KMS-11 (cell line): ENCODE results near the gene CAMTA1.

Source experiments
- H2AFZ ChIP-seq: fragments of 200-600 bp; sonication (generic); 2 replicates; pipeline ENCODE4 v1.6.1; 2016; ENCODE audit warnings: antibody characterized with exemption, mixed run types, low read depth
- H3K27ac ChIP-seq: fragments of 200-600 bp; sonication (generic); 2 replicates; pipeline ENCODE4 v1.6.1; 2016; ENCODE audit warnings: mild to moderate bottlenecking, mixed run types
- H3K27me3 ChIP-seq: fragments of 200-600 bp; sonication (generic); 2 replicates; pipeline ENCODE4 v1.6.1; 2017; ENCODE audit warnings: mild to moderate bottlenecking, low read depth, mixed run types, moderate library complexity; ENCODE audit not compliant: insufficient read depth
- H3K36me3 ChIP-seq: fragments of 200-600 bp; sonication (generic); 2 replicates; pipeline ENCODE4 v1.6.1; 2017; ENCODE audit warnings: mild to moderate bottlenecking, mixed run types; ENCODE audit not compliant: insufficient read depth
- H3K4me1 ChIP-seq: fragments of 200-600 bp; sonication (generic); 2 replicates; pipeline ENCODE4 v1.6.1; 2016; ENCODE audit warnings: mild to moderate bottlenecking, low read depth, mixed run types; ENCODE audit not compliant: poor library complexity, severe bottlenecking
- H3K4me2 ChIP-seq: fragments of 200-600 bp; sonication (generic); 2 replicates; pipeline ENCODE4 v1.7.0; 2016; ENCODE audit warnings: mild to moderate bottlenecking, mixed run types
- H3K4me3 ChIP-seq: fragments of 200-600 bp; sonication (generic); IDR thresholded peaks from 2 replicates; pipeline ENCODE4 v1.6.1; 2017; ENCODE audit warnings: low read depth, low read length, mixed read lengths; ENCODE audit not compliant: insufficient read depth
- H3K79me2 ChIP-seq: fragments of 200-600 bp; sonication (generic); 2 replicates; pipeline ENCODE4 v1.6.1; 2016; ENCODE audit warnings: low read depth, mixed run types; ENCODE audit not compliant: insufficient read depth
- H3K9ac ChIP-seq: fragments of 200-600 bp; sonication (generic); 2 replicates; pipeline ENCODE4 v1.6.1; 2016; ENCODE audit warnings: mild to moderate bottlenecking, mixed run types
- H4K20me1 ChIP-seq: fragments of 200-600 bp; sonication (generic); 2 replicates; pipeline ENCODE4 v1.6.1; 2016; ENCODE audit warnings: mild to moderate bottlenecking, mixed run types; ENCODE audit not compliant: insufficient read depth
- CTCF ChIP-seq: fragments of 200-600 bp; sonication (generic); conservative IDR thresholded peaks from 2 replicates; pipeline ENCODE4 v1.6.1; 2017; ENCODE audit warnings: low read depth, mild to moderate bottlenecking, antibody characterized with exemption, low read length, moderate library complexity, mixed read lengths

Gene CAMTA1

GRCh38 chr1:6891781-6892579, 106.7 kb downstream of the CAMTA1 start:
- Histone ChIP-seq H4K20me1 (no peaks in the 10 kb centered on the region), H3K9ac (no peak overlapping the region; the same call in 1 of the 2 replicates), H3K36me3 (no peaks in the 10 kb centered on the region), H3K4me2 (no peak overlapping the region; the same call in 1 of the 2 replicates), H3K27ac (no peak overlapping the region), H3K4me3 (no peak overlapping the region), H2AFZ (no peak overlapping the region), H3K4me1 (peaks cover 41% of the 10 kb centered on the region), H3K27me3 (no peaks in the 10 kb centered on the region), H3K79me2 (no peaks in the 10 kb centered on the region)
- no peak for TF ChIP-seq CTCF

GRCh38 chr1:6893388-6893787, 108.1 kb downstream of the CAMTA1 start:
- H3K4me2 ChIP-seq = no peak overlapping the region
- no peaks in the 10 kb centered on the region for H3K36me3 ChIP-seq
- H4K20me1 ChIP-seq = no peaks in the 10 kb centered on the region
- H3K27me3 ChIP-seq = no peaks in the 10 kb centered on the region
- H3K9ac ChIP-seq = no peak overlapping the region
- H3K4me3 ChIP-seq = no peak overlapping the region
- H3K4me1 ChIP-seq = peaks cover 42% of the 10 kb centered on the region
- no peak overlapping the region for H2AFZ ChIP-seq
- TF ChIP-seq CTCF = no peak
- no peak overlapping the region for H3K27ac ChIP-seq
- H3K79me2 ChIP-seq = no peaks in the 10 kb centered on the region

- Histone ChIP-seq H4K20me1 (no peaks in the 10 kb centered on the region), H2AFZ (no peak overlapping the region), H3K27ac (no peak overlapping the region), H3K36me3 (no peaks in the 10 kb centered on the region), H3K9ac (no peak overlapping the region), H3K4me2 (no peak overlapping the region), H3K27me3 (no peaks in the 10 kb centered on the region), H3K4me3 (no peak overlapping the region), H3K79me2 (no peaks in the 10 kb centered on the region), H3K4me1 (peaks cover 45% of the 10 kb centered on the region)
- TF ChIP-seq CTCF = no peak
Observed at GRCh38 chr1:6897138-6897537, 111.9 kb downstream of the CAMTA1 start.

GRCh38 chr1:6898974-6899539, 113.8 kb downstream of the CAMTA1 start:
- Histone ChIP-seq H3K27ac (no peak overlapping the region), H3K27me3 (no peaks in the 10 kb centered on the region), H2AFZ (no peak overlapping the region), H3K4me1 (peaks cover 50% of the 10 kb centered on the region), H3K9ac (no peak overlapping the region), H3K79me2 (no peaks in the 10 kb centered on the region), H3K4me3 (no peak overlapping the region), H4K20me1 (no peaks in the 10 kb centered on the region), H3K4me2 (peak overlapping the region; percentile 2; the same call in 1 of the 2 replicates), H3K36me3 (no peaks in the 10 kb centered on the region)
- TF ChIP-seq CTCF = no peak
